Loucy (cell line): ENCODE results near the gene PCYT2.

Experiments
- H2AFZ ChIP-seq: fragments of 200-600 bp; sonication (generic); 2 replicates; pipeline ENCODE4 v1.6.0; 2016; ENCODE audit warnings: antibody characterized with exemption, mild to moderate bottlenecking, low read length, moderate library complexity
- H3F3A ChIP-seq: fragments of 200-600 bp; 2 replicates; pipeline ENCODE4 v1.6.0; 2016; ENCODE audit warnings: antibody characterized with exemption, low read depth, mild to moderate bottlenecking
- H3K27me3 ChIP-seq: fragments of 200-600 bp; sonication (generic); 2 replicates; pipeline ENCODE4 v1.6.1; 2014; ENCODE audit warnings: low read length, mild to moderate bottlenecking; ENCODE audit not compliant: insufficient read depth, poor library complexity, severe bottlenecking
- H3K36me3 ChIP-seq: fragments of 200-600 bp; sonication (generic); 2 replicates; pipeline ENCODE4 v1.6.1; 2016; ENCODE audit warnings: low read length; ENCODE audit not compliant: insufficient read depth
- H3K4me1 ChIP-seq: fragments of 200-600 bp; sonication (generic); 2 replicates; pipeline ENCODE4 v1.5.1; 2014; ENCODE audit warnings: low read length, mild to moderate bottlenecking; ENCODE audit not compliant: insufficient read depth, poor library complexity, severe bottlenecking
- H3K4me2 ChIP-seq: fragments of 200-600 bp; sonication (generic); 2 replicates; pipeline ENCODE4 v1.6.0; 2014; ENCODE audit warnings: antibody characterized with exemption, low read length, low read depth, mild to moderate bottlenecking; ENCODE audit not compliant: poor library complexity, severe bottlenecking
- H3K4me3 ChIP-seq: fragments of 200-600 bp; sonication (generic); 2 replicates; pipeline ENCODE4 v1.5.1; 2014; ENCODE audit warnings: low read length, mild to moderate bottlenecking, mixed read lengths; ENCODE audit not compliant: poor library complexity, severe bottlenecking
- H3K79me2 ChIP-seq: fragments of 200-600 bp; sonication (generic); 2 replicates; pipeline ENCODE4 v1.6.1; 2014; ENCODE audit warnings: low read length; ENCODE audit not compliant: insufficient read depth
- H3K9ac ChIP-seq: fragments of 200-600 bp; sonication (generic); 2 replicates; pipeline ENCODE4 v1.6.0; 2014; ENCODE audit warnings: mild to moderate bottlenecking, low read depth, low read length, moderate library complexity; ENCODE audit not compliant: poor library complexity, severe bottlenecking
- H3K9me2 ChIP-seq: fragments of 200-600 bp; sonication (generic); replicated peaks from 2 replicates; pipeline ENCODE4 v1.6.1; 2016; ENCODE audit warnings: low read depth, low read length, mixed read lengths
- H3K9me3 ChIP-seq: fragments of 200-600 bp; sonication (generic); 2 replicates; pipeline ENCODE4 v1.6.1; 2014; ENCODE audit warnings: mild to moderate bottlenecking, antibody characterized with exemption, low read length, low read depth; ENCODE audit not compliant: insufficient read depth
- H4K20me1 ChIP-seq: fragments of 200-600 bp; sonication (generic); 2 replicates; pipeline ENCODE4 v1.6.0; 2014; ENCODE audit warnings: antibody characterized with exemption, low read length, mild to moderate bottlenecking; ENCODE audit not compliant: insufficient read depth, poor library complexity, severe bottlenecking
- CTCF ChIP-seq: fragments of 200-600 bp; sonication (generic); conservative IDR thresholded peaks from 2 replicates; pipeline ENCODE4 v1.5.1; 2014; ENCODE audit warnings: mild to moderate bottlenecking, antibody characterized with exemption, low read length
- EZH2phosphoT487 ChIP-seq: fragments of 200-600 bp; IDR thresholded peaks from 2 replicates; pipeline ENCODE4 v1.6.1; 2018; ENCODE audit warnings: antibody characterized with exemption, mild to moderate bottlenecking, moderate library complexity, borderline replicate concordance

PCYT2 gene

DNA sequence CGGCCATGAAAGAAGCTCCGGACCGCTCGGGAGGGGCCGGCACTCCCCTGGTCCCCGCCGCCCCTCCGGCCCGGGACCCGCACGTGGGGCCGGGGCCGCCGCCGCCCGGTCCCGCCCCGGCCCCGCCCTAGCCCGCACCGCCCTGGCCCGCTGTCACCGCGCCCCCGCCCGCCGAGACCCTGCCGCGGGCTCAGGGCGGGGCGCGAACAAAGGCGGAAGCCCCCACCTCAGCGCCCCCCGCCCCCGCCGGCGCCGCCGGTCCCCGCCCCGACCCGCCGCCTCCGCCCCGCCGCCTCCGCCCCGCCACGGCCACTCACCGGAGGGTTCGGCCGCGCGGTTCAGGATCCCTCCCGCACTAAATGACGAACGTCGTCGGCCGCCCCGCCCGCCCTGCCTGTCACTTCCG is 40.2 kb downstream of the PCYT2 start, which contains the start of gene ARHGDIA:
TSS of gene ARHGDIA (minus strand) at position 357 of the 406 bp plus-strand sequence. CDS start 1,407 bp downstream, outside the sequence.
- Histone ChIP-seq H3K9me3 (no peaks in the 10 kb centered on the region), H3K36me3 (peaks cover 18% of the 10 kb centered on the region), H2AFZ (peak within 1 kb of the TSS; percentile 62), H3K79me2 (peaks cover 65% of the 10 kb centered on the region), H3F3A (peaks cover 8% of the 10 kb centered on the region; the same call in 1 of the 2 replicates), H3K4me2 (peak within 1 kb of the TSS; percentile 99), H3K9ac (peak within 1 kb of the TSS; percentile 100), H3K27me3 (peaks cover 4% of the 10 kb centered on the region), H3K4me3 (peak within 1 kb of the TSS; percentile 95), H4K20me1 (peaks cover 33% of the 10 kb centered on the region), H3K4me1 (peaks cover 17% of the 10 kb centered on the region), H3K9me2 (no peaks in the 10 kb centered on the region)
- TF ChIP-seq CTCF: no peak
- no peak for TF ChIP-seq EZH2phosphoT487

GRCh38 chr17:81870131-81870980 is 40.8 kb downstream of the PCYT2 start:
- Histone ChIP-seq H3K4me3 (peak overlapping the region; percentile 86), H3K36me3 (peaks cover 18% of the 10 kb centered on the region), H3K9me3 (no peaks in the 10 kb centered on the region), H3K79me2 (peaks cover 70% of the 10 kb centered on the region), H4K20me1 (peaks cover 33% of the 10 kb centered on the region), H3K27me3 (peaks cover 4% of the 10 kb centered on the region), H3K9me2 (no peaks in the 10 kb centered on the region), H3K4me1 (peaks cover 17% of the 10 kb centered on the region), H2AFZ (no peak overlapping the region), H3F3A (peaks cover 8% of the 10 kb centered on the region; the same call in 1 of the 2 replicates), H3K4me2 (peak overlapping the region; percentile 99), H3K9ac (peak overlapping the region; percentile 97)
- TF ChIP-seq EZH2phosphoT487 (no peak), CTCF (no peak)

GRCh38 chr17:81869221-81870130 is 41.7 kb downstream of the PCYT2 start:
- no peaks in the 10 kb centered on the region for H3K9me3 ChIP-seq
- H3F3A ChIP-seq: peaks cover 8% of the 10 kb centered on the region; the same call in 1 of the 2 replicates
- peaks cover 4% of the 10 kb centered on the region for H3K27me3 ChIP-seq
- peaks cover 77% of the 10 kb centered on the region for H3K79me2 ChIP-seq
- no peaks in the 10 kb centered on the region for H3K9me2 ChIP-seq
- H2AFZ ChIP-seq: no peak overlapping the region
- peaks cover 33% of the 10 kb centered on the region for H4K20me1 ChIP-seq
- peak overlapping the region; percentile 99 for H3K4me2 ChIP-seq
- peak overlapping the region; percentile 97 for H3K9ac ChIP-seq
- H3K4me1 ChIP-seq: peaks cover 17% of the 10 kb centered on the region
- no peak for TF ChIP-seq EZH2phosphoT487
- peak; percentile 81 for TF ChIP-seq CTCF
- peaks cover 18% of the 10 kb centered on the region for H3K36me3 ChIP-seq
- H3K4me3 ChIP-seq: peak overlapping the region; percentile 86
